GM19351 (cell line): ENCODE data around the gene MRGPRF.

Experiments used
- ATAC-seq: cut with Tn5 transposase; IDR thresholded peaks from one replicate; pipeline ENCODE4 v1.9.1; 2021; ENCODE audit warnings: mild to moderate bottlenecking, moderate library complexity; ENCODE audit not compliant: unreplicated experiment

MRGPRF gene

GRCh38 chr11:69051381-69052342 is 38.6 kb upstream of the MRGPRF start:
- no peak for ATAC-seq

- no peak for ATAC-seq
Measured at GRCh38 chr11:69050592-69051380, 37.7 kb upstream of the MRGPRF start.

- no peak for ATAC-seq
Measured at GRCh38 chr11:69049490-69049867, 36.4 kb upstream of the MRGPRF start.

- ATAC-seq, result peak; percentile 89
Measured at GRCh38 chr11:69048694-69049489, 35.8 kb upstream of the MRGPRF start, which contains the start of gene TPCN2. Gene TPCN2, plus strand, starts transcription at chr11:69048932. Its CDS starts 66 bp downstream, at chr11:69048998.

GRCh38 chr11:69048031-69048693 is 35.1 kb upstream of the MRGPRF start:
- ATAC-seq, result no peak

- ATAC-seq, result no peak
Measured at GRCh38 chr11:69044111-69045013, 31.3 kb upstream of the MRGPRF start.

GRCh38 chr11:69041516-69041915 is 28.5 kb upstream of the MRGPRF start:
- ATAC-seq, result no peak

- ATAC-seq, result no peak
Measured at GRCh38 chr11:69040581-69041260, 27.7 kb upstream of the MRGPRF start.

- no peak for ATAC-seq
Measured at GRCh38 chr11:69040051-69040450, 27.0 kb upstream of the MRGPRF start.

GRCh38 chr11:69039501-69039900 is 26.5 kb upstream of the MRGPRF start:
- ATAC-seq, result no peak

GRCh38 chr11:69037544-69037943 is 24.5 kb upstream of the MRGPRF start:
- no peak for ATAC-seq

GRCh38 chr11:69037074-69037473 is 24.0 kb upstream of the MRGPRF start:
- no peak for ATAC-seq

GRCh38 chr11:69035946-69036340 is 22.9 kb upstream of the MRGPRF start:
- no peak for ATAC-seq

- ATAC-seq, result no peak
Measured at GRCh38 chr11:69035150-69035945, 22.3 kb upstream of the MRGPRF start.

GRCh38 chr11:69034123-69034867 is 21.2 kb upstream of the MRGPRF start:
- ATAC-seq, result no peak

GRCh38 chr11:69033431-69033830 is 20.4 kb upstream of the MRGPRF start:
- no peak for ATAC-seq

GRCh38 chr11:69032833-69033232 is 19.8 kb upstream of the MRGPRF start:
- no peak for ATAC-seq
